K562 (cell line): ENCODE results near the gene UBQLN2. TPM values are rescaled to one million over a fixed set of nuclear protein-coding genes. Genes with fewer than 3 reads are reported as not detected.

Experiments
- ATAC-seq: fragments of 200-7000 bp; cut with Tn5 transposase; 3 replicates; pipeline ENCODE4 v1.9.1; 2020; ENCODE audit warnings: moderate library complexity
- BruUV-seq: library from RNA; stranded (reverse); fragments of 400-500 nt; replicated peaks from 2 replicates; lab custom pipeline; 2021; lab: Mats Ljungman, UMichigan
- CTCF ChIA-PET: fragments of 300-600 bp; formaldehyde crosslinking; extraction: SDS; loops from one replicate; lab custom pipeline; 2021; ENCODE audit warnings: low intra/inter-chr PET ratio; lab: Yijun Ruan, JAX
- POLR2A ChIA-PET: fragments of 300-600, 350-650 bp; sonication (Branson Sonifier 250); formaldehyde crosslinking; extraction: SDS; loops from one replicate; lab custom pipeline; 2021; ENCODE audit warnings: antibody characterized with exemption, inconsistent platforms; lab: Yijun Ruan, JAX
- DNase-seq, 4 experiments: peaks; one replicate each; pipeline versions ENCODE4 v3.0.0 to v3.0.0-alpha.2; 2011 to 2018; ENCODE audit warnings: low spot score in 3 of 4, mixed read lengths in 3 of 4; ENCODE audit errors: extremely low read depth in 1 of 4
- FAIRE-seq: peaks from 2 replicates; lab custom pipeline; 2011; peaks lifted over from hg19 to GRCh38; lab: Jason Lieb, UNC
- H2AFZ ChIP-seq: 2 replicates; pipeline ENCODE4 v1.6.0; 2011; ENCODE audit warnings: low read depth, low read length, control low read depth, inconsistent platforms
- H3K27ac ChIP-seq: fragments of 200-600 bp; 3 replicates; pipeline ENCODE4 v1.8.0; 2011; ENCODE audit warnings: low read depth, mild to moderate bottlenecking, control low read depth, inconsistent platforms, low read length, moderate library complexity, mixed read lengths; ENCODE audit errors: extremely low read depth
- H3K27me3 ChIP-seq, 2 experiments: fragments of 300-600 bp in 1 of 2; 2 replicates in 1 of 2; 3 replicates in 1 of 2; pipeline versions ENCODE4 v1.6.0 to v1.8.0; 2011; ENCODE audit warnings: inconsistent platforms in 2 of 2, low read length in 2 of 2, mild to moderate bottlenecking in 1 of 2, mixed read lengths in 1 of 2, moderate library complexity in 1 of 2; ENCODE audit not compliant: control insufficient read depth in 2 of 2, insufficient read depth in 2 of 2
- H3K36me3 ChIP-seq: fragments of 300-600 bp; 3 replicates; pipeline ENCODE4 v1.8.0; 2011; ENCODE audit warnings: mild to moderate bottlenecking, low read length, inconsistent platforms; ENCODE audit not compliant: control insufficient read depth, insufficient read depth
- H3K4me1 ChIP-seq, 2 experiments: fragments of 200-600 bp in 1 of 2; replicated peaks in 1 of 2; 2 replicates in 1 of 2; 3 replicates in 1 of 2; pipeline versions ENCODE4 v1.5.1 to v1.8.0; 2011; ENCODE audit warnings: inconsistent platforms in 2 of 2, low read length in 2 of 2, mild to moderate bottlenecking in 1 of 2, mixed read lengths in 1 of 2, moderate library complexity in 1 of 2; ENCODE audit not compliant: control insufficient read depth in 2 of 2, insufficient read depth in 2 of 2
- H3K4me2 ChIP-seq: 2 replicates; pipeline ENCODE4 v1.6.1; 2011; ENCODE audit warnings: low read length, control low read depth, inconsistent platforms, mixed read lengths; ENCODE audit not compliant: insufficient read depth
- H3K4me3 ChIP-seq: fragments of 200-600 bp; sonication (generic), shearing (Covaris generic); 2 replicates; pipeline ENCODE4 v1.5.1; 2016; ENCODE audit warnings: control low read depth, inconsistent platforms
- H3K79me2 ChIP-seq: fragments of 200-600 bp; 3 replicates; pipeline ENCODE4 v1.8.0; 2011; ENCODE audit warnings: low read length, inconsistent platforms; ENCODE audit not compliant: control insufficient read depth, insufficient read depth
- H3K9ac ChIP-seq, 2 experiments: 2 replicates each; pipeline versions ENCODE4 v1.6.0 to v1.6.1; 2011; ENCODE audit warnings: low read depth in 2 of 2, low read length in 2 of 2, control low read depth in 1 of 2, inconsistent platforms in 1 of 2, mild to moderate bottlenecking in 1 of 2, mixed read lengths in 1 of 2; ENCODE audit not compliant: insufficient read depth in 1 of 2
- H3K9me1 ChIP-seq: one replicate; pipeline ENCODE4 v1.6.0; 2011; ENCODE audit warnings: inconsistent platforms, mild to moderate bottlenecking, low read length, moderate library complexity; ENCODE audit not compliant: control insufficient read depth, insufficient read depth
- H3K9me3 ChIP-seq: replicated peaks from 2 replicates; pipeline ENCODE4 v1.5.1; 2011; ENCODE audit warnings: low read depth, low read length, inconsistent platforms; ENCODE audit not compliant: control insufficient read depth, insufficient read depth
- H4K20me1 ChIP-seq: replicated peaks from 2 replicates; pipeline ENCODE4 v1.6.1; 2011; ENCODE audit warnings: low read length, inconsistent platforms, mixed read lengths; ENCODE audit not compliant: control insufficient read depth, insufficient read depth
- BDP1 ChIP-seq: IDR thresholded peaks from 3 replicates; pipeline ENCODE4 v1.6.1; 2011; ENCODE audit not compliant: insufficient read length, insufficient read depth
- MTF1 ChIP-seq: fragments of 250-450 bp; sonication (Bioruptor Pico); IDR thresholded peaks from 2 replicates; pipeline ENCODE4 v1.9.0; 2021; ENCODE audit warnings: moderate library complexity, mild to moderate bottlenecking, inconsistent platforms, borderline replicate concordance
- MYC ChIP-seq, 2 experiments: fragments of 250-450 bp in 1 of 2; sonication (Bioruptor Pico) in 1 of 2; IDR thresholded peaks; 2 replicates each; pipeline versions ENCODE4 v1.5.1 to v1.6.1; 2012 to 2021; ENCODE audit warnings: low read depth in 2 of 2, borderline replicate concordance in 1 of 2, improper control_type of control experiment in 1 of 2, low read length in 1 of 2, mild to moderate bottlenecking in 1 of 2, moderate library complexity in 1 of 2
- NONO ChIP-seq, 2 experiments: fragments of 200-400 bp in 1 of 2; fragments of 450-650 bp in 1 of 2; formaldehyde crosslinking in 1 of 2; IDR thresholded peaks; 2 replicates each; pipeline ENCODE4 v1.6.1; 2017; ENCODE audit warnings: low read depth in 2 of 2, mild to moderate bottlenecking in 2 of 2, moderate library complexity in 2 of 2, low read length in 1 of 2
- POLR2B ChIP-seq: fragments of 450-650 bp; IDR thresholded peaks from 2 replicates; pipeline ENCODE4 v1.6.1; 2018; ENCODE audit warnings: low read depth; ENCODE audit not compliant: partially characterized antibody
- SMAD2 ChIP-seq: fragments of 150-350 bp; IDR thresholded peaks from 2 replicates; pipeline ENCODE4 v1.6.1; 2014; ENCODE audit warnings: low read depth, mild to moderate bottlenecking, low read length
- ZNF124 ChIP-seq: sonication (generic); formaldehyde crosslinking; IDR thresholded peaks from 2 replicates; pipeline ENCODE4 v1.8.1; 2022; ENCODE audit warnings: missing genetic modification reagents
- ZNF140 ChIP-seq: fragments of 250-450 bp; sonication (Bioruptor Pico); IDR thresholded peaks from 2 replicates; pipeline ENCODE4 v1.8.0; 2021; ENCODE audit warnings: moderate library complexity, mild to moderate bottlenecking, inconsistent platforms
- ZNF436 ChIP-seq: fragments of 250-450, 450-650 bp; sonication (Bioruptor Pico); formaldehyde crosslinking; IDR thresholded peaks from 2 replicates; pipeline ENCODE4 v1.7.0; 2020; ENCODE audit warnings: mild to moderate bottlenecking
- WGBS: fragments of 100-300 bp; shearing (Covaris generic); methylation state at CpG from one replicate; pipeline ENCODE4 v1.1.6; 2016; ENCODE audit warnings: low coverage, mixed read lengths; ENCODE audit not compliant: insufficient coverage; ENCODE audit errors: missing lambda C conversion rate; 5-methylcytosine and 5-hydroxymethylcytosine counted together
- in situ Hi-C: fragments of 300-500 bp; cut with MboI; formaldehyde crosslinking; loops from 4 replicates; pipeline ENCODE4 v1.15.0; 2018; ENCODE audit warnings: inconsistent platforms, mixed read lengths
- intact Hi-C: fragments of 100-400 bp; cut with micrococcal nuclease; formaldehyde crosslinking; loops from 2 replicates; pipeline ENCODE4 v1.14.2; 2022
- polyA plus RNA-seq, 8 experiments: library from polyadenylated mRNA; depleted of rRNA in 4 of 8; stranded (reverse) in 5 of 8; unstranded in 3 of 8; fragments of >200 nt; fragmentation: Nextera tagmentation in 2 of 8; fragmentation: Illumina TruSeq in 1 of 8; extraction: Ambion mirVana in 2 of 8; extraction: Trizol in 1 of 8; gene quantifications; 2 replicates each; pipeline versions ENCODE4 v1.2.1 to v1.2.3, GENCODE V29; 2011 to 2014; ENCODE audit warnings: inconsistent platforms in 1 of 8, missing spikeins in 1 of 8
- total RNA-seq, 7 experiments: library from RNA; depleted of rRNA in 6 of 7; stranded (reverse); fragments of >200 nt in 6 of 7; fragmentation: Illumina TruSeq in 2 of 7; extraction: Trizol in 2 of 7; gene quantifications; 2 replicates each; pipeline versions ENCODE4 v1.2.1 to v1.2.3, GENCODE V29; 2011 to 2021; ENCODE audit warnings: low replicate concordance in 1 of 7
- TF ChIP-seq, protein P1 (sequence below): sonication (generic); formaldehyde crosslinking; IDR thresholded peaks from 2 replicates; pipeline ENCODE4 v1.8.0; 2022; ENCODE audit warnings: mild to moderate bottlenecking, missing genetic modification reagents

Gene UBQLN2
- total and polyA plus RNA-seq, 9 of the 15 experiments (the other 6 are each of a cell fraction or from before 2014, with no cell fraction given) = 1.5 to 17.9 (median 5.7) TPM

DNA sequence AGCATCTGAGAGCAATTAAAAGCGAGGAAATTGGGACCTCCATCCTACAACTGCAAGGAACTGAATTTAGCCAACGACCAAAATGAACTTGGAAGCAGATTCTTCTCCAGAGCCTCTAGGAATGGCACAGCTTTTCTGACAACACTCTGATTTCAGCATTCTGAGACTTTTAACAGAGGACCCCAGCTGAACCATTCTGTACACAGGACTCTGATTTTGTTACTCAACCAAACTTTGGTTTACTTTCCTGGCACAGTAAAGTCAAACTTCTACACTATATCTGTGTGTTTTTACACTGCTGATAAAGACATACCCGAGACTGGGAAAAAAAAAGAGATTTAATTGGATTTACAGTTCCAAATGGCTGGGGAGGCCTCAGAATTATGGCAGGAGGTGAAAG is 37.6 kb downstream of the UBQLN2 start:
- Histone ChIP-seq H3K79me2 (no peaks in the 10 kb centered on the region), H2AFZ (no peak overlapping the region), H3K27me3 (no peaks in the 10 kb centered on the region), H3K9me1 (no peaks in the 10 kb centered on the region), H3K4me1 (no peaks in the 10 kb centered on the region), H3K4me2 (no peak overlapping the region), H3K9ac (no peak overlapping the region), H3K36me3 (no peaks in the 10 kb centered on the region), H3K9me3 (no peaks in the 10 kb centered on the region), H4K20me1 (no peaks in the 10 kb centered on the region), H3K4me3 (no peak overlapping the region), H3K27ac (no peak overlapping the region)
- TF ChIP-seq MYC (IDR thresholded peaks at IDR 0.05; ENCODE audit: low read depth, low read length) (no peak), MYC (CRISPR knock-in tag; IDR thresholded peaks at IDR 0.05; ENCODE audit: borderline replicate concordance, low read depth) (no peak), ZNF140 (no peak), ZNF124 (CRISPR knock-in tag) (no peak), POLR2B (no peak), MTF1 (CRISPR knock-in tag) (no peak), BDP1 (no peak), NONO (IDR thresholded peaks at IDR 0.05; ENCODE audit: low read depth in 2 of 2, low read length in 1 of 2) (no peak), ZNF436 (CRISPR knock-in tag) (no peak), SMAD2 (no peak)
- TF ChIP-seq, protein P1, sequence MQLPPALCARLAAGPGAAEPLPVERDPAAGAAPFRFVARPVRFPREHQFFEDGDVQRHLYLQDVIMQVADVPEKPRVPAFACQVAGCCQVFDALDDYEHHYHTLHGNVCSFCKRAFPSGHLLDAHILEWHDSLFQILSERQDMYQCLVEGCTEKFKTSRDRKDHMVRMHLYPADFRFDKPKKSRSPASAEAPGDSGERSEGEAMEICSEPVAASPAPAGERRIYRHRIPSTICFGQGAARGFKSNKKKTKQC (CRISPR knock-in tag) = no peak
- BruUV-seq = no TSS peak
- no peak for ATAC-seq
- 0% methylated on average over 3 of the region's 3 CpGs for WGBS
- CTCF ChIA-PET = no interaction called here
- no peak for FAIRE-seq
- DNase-seq = no peak
- intact Hi-C loops = no loop called here
- POLR2A ChIA-PET = no interaction called here
- in situ Hi-C loops = no loop called here
